Measurements from ENCODE around the gene CFAP141.
A peak's percentile ranks its signal among the peaks of the same experiment; 100 is the strongest.
"Not testable (repeated sequence)": the region's sequence is repeated elsewhere in the genome, so short reads cannot be mapped to it uniquely, and the experiment has no call there.

Gene CFAP141

GRCh38 chr1:154206196-154206595 lies at the start of gene CFAP141:
CFAP141 (minus strand) TSS chr1:154206333; CDS start chr1:154206307, 26 bp downstream.
- no peak for DNase-seq (ENCODE audit: low read depth in 3 of 3, low spot score in 1 of 3)

GRCh38 chr1:154253671-154254070 lies 47.5 kb upstream of the CFAP141 start:
- DNase-seq (ENCODE audit: low read depth in 3 of 3, low spot score in 1 of 3): no peak

- DNase-seq (ENCODE audit: low read depth in 3 of 3, low spot score in 1 of 3): no peak
Measured at GRCh38 chr1:154241703-154242351, 35.7 kb upstream of the CFAP141 start.

- no peak for DNase-seq (ENCODE audit: low read depth in 3 of 3, low spot score in 1 of 3)
Measured at GRCh38 chr1:154240294-154240833, 34.2 kb upstream of the CFAP141 start.

- DNase-seq (ENCODE audit: low read depth in 3 of 3, low spot score in 1 of 3): no peak
Measured at GRCh38 chr1:154239491-154239890, 33.4 kb upstream of the CFAP141 start.

GRCh38 chr1:154237880-154238506 lies 31.9 kb upstream of the CFAP141 start:
- no peak for DNase-seq (ENCODE audit: low read depth in 3 of 3, low spot score in 1 of 3)

GRCh38 chr1:154237435-154237834 lies 31.3 kb upstream of the CFAP141 start:
- no peak for DNase-seq (ENCODE audit: low read depth in 3 of 3, low spot score in 1 of 3)

- no peak for DNase-seq (ENCODE audit: low read depth in 3 of 3, low spot score in 1 of 3)
Measured at GRCh38 chr1:154236855-154237254, 30.7 kb upstream of the CFAP141 start.

GRCh38 chr1:154233127-154233526 lies 27.0 kb upstream of the CFAP141 start:
- not testable (repeated sequence) for DNase-seq (ENCODE audit: low read depth in 3 of 3, low spot score in 1 of 3)

- not testable (repeated sequence) for DNase-seq (ENCODE audit: low read depth in 3 of 3, low spot score in 1 of 3)
Measured at GRCh38 chr1:154231112-154231511, 25.0 kb upstream of the CFAP141 start.

GRCh38 chr1:154225370-154225769 lies 19.2 kb upstream of the CFAP141 start:
- no peak for DNase-seq (ENCODE audit: low read depth in 3 of 3, low spot score in 1 of 3)

GRCh38 chr1:154223621-154224020 lies 17.5 kb upstream of the CFAP141 start:
- DNase-seq (ENCODE audit: low read depth in 3 of 3, low spot score in 1 of 3): no peak

- DNase-seq (ENCODE audit: low read depth in 3 of 3, low spot score in 1 of 3): no peak
Measured at GRCh38 chr1:154222918-154223317, 16.8 kb upstream of the CFAP141 start.

- DNase-seq (ENCODE audit: low read depth in 3 of 3, low spot score in 1 of 3): no peak
Measured at GRCh38 chr1:154222518-154222917, 16.4 kb upstream of the CFAP141 start.

GRCh38 chr1:154221278-154222001 lies 15.3 kb upstream of the CFAP141 start:
- DNase-seq (ENCODE audit: low read depth in 3 of 3, low spot score in 1 of 3): peak; percentile 28 to 51 (median 48)

GRCh38 chr1:154220970-154221277 lies 14.8 kb upstream of the CFAP141 start:
- no peak for DNase-seq (ENCODE audit: low read depth in 3 of 3, low spot score in 1 of 3)

GRCh38 chr1:154220071-154220969 lies 14.2 kb upstream of the CFAP141 start, which contains the start of gene UBAP2L:
UBAP2L (plus strand) TSS chr1:154220955; CDS start chr1:154225124, 4,169 bp downstream.
- DNase-seq (ENCODE audit: low read depth in 3 of 3, low spot score in 1 of 3): peak; percentile 93 to 97 (median 96)

- DNase-seq (ENCODE audit: low read depth in 3 of 3, low spot score in 1 of 3): no peak
Measured at GRCh38 chr1:154219541-154219940, 13.4 kb upstream of the CFAP141 start.

GRCh38 chr1:154218545-154218944 lies 12.4 kb upstream of the CFAP141 start:
- no peak for DNase-seq (ENCODE audit: low read depth in 3 of 3, low spot score in 1 of 3)

- no peak for DNase-seq (ENCODE audit: low read depth in 3 of 3, low spot score in 1 of 3)
Measured at GRCh38 chr1:154213274-154213673, 7.1 kb upstream of the CFAP141 start.

GRCh38 chr1:154212083-154212482 lies 6.0 kb upstream of the CFAP141 start:
- DNase-seq (ENCODE audit: low read depth in 3 of 3, low spot score in 1 of 3): no peak
